ENCODE results near the gene TEAD2.
A peak's percentile ranks its signal among the peaks of the same experiment; 100 is the strongest.

DNA sequence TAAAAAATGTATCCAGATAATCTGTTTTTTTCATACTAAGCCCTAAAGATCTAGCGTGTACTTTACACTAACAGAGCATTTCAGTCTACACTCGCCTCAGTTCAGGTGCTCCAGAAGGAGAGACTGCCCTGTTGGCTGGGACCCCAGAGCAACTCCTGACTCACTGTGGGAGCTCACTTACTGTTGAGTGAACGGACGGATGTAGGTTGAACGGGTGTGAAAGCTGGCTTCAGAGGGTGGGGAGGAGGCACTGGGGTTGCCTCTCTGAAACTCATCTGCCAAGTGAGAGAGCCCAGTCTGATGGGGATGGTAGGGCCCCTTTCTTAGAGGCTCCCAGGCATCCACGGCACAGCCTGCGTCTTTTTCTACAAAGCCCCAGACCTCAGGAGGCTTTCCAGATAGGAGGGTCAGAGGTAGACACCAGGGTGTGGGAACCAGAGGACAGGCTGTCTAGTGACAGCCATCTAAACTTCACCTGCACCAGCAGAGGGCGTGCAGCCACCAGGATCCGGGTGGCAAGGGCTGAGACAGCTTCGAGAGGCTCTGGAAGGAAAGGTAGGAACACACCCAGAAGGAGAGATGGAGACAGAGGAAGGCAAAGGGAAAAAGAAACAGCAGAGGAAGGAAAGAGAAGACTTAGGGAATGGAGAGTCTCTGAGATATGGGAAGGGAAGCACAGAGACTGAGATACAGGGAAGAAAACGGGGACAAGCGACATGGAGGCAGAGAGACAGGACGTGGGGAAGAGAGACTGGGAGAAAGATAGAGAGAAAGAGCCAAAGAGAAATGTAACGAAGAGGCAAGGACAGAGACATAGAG, 29.6 kb upstream of the TEAD2 start:
- TF ChIP-seq, protein P1, sequence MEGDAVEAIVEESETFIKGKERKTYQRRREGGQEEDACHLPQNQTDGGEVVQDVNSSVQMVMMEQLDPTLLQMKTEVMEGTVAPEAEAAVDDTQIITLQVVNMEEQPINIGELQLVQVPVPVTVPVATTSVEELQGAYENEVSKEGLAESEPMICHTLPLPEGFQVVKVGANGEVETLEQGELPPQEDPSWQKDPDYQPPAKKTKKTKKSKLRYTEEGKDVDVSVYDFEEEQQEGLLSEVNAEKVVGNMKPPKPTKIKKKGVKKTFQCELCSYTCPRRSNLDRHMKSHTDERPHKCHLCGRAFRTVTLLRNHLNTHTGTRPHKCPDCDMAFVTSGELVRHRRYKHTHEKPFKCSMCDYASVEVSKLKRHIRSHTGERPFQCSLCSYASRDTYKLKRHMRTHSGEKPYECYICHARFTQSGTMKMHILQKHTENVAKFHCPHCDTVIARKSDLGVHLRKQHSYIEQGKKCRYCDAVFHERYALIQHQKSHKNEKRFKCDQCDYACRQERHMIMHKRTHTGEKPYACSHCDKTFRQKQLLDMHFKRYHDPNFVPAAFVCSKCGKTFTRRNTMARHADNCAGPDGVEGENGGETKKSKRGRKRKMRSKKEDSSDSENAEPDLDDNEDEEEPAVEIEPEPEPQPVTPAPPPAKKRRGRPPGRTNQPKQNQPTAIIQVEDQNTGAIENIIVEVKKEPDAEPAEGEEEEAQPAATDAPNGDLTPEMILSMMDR (conservative IDR thresholded peaks at IDR 0.05; ENCODE audit: low read depth, low read length), result peak; percentile 99
- TF ChIP-seq EZH2 (IDR thresholded peaks at IDR 0.05; ENCODE audit: low read length, unreplicated experiment), result no peak
